Calu3 (cell line): Measurements from ENCODE around the gene FAM9C. TPM values are rescaled to one million over a fixed set of nuclear protein-coding genes. Genes with fewer than 3 reads are reported as not detected.
A peak's percentile ranks its signal among the peaks of the same experiment; 100 is the strongest.

Experiments used
- BruUV-seq: library from RNA; stranded (reverse); fragments of 400-500 nt; replicated peaks from 2 replicates; lab custom pipeline; 2021; lab: Mats Ljungman, UMichigan
- CTCF ChIA-PET: fragments of 300-600 bp; sonication (Branson Sonifier 250); formaldehyde crosslinking; loops from one replicate; lab custom pipeline; 2022; ENCODE audit warnings: antibody characterized with exemption; lab: Charles Lee
- DNase-seq: peaks from one replicate; pipeline ENCODE4 v3.0.0; 2022
- H3K27ac Mint-ChIP-seq: one replicate; pipeline ENCODE4 v1.8.0; 2022; ENCODE audit warnings: mixed read lengths; ENCODE audit not compliant: unreplicated experiment
- H3K27me3 Mint-ChIP-seq: one replicate; pipeline ENCODE4 v1.8.0; 2022; ENCODE audit warnings: mixed read lengths; ENCODE audit not compliant: unreplicated experiment
- H3K36me3 Mint-ChIP-seq: one replicate; pipeline ENCODE4 v1.8.0; 2022; ENCODE audit warnings: mild to moderate bottlenecking, moderate library complexity, mixed read lengths; ENCODE audit not compliant: insufficient read depth, unreplicated experiment
- H3K4me1 Mint-ChIP-seq: one replicate; pipeline ENCODE4 v1.8.0; 2022; ENCODE audit warnings: mild to moderate bottlenecking, low read depth, mixed read lengths; ENCODE audit not compliant: unreplicated experiment
- H3K4me3 Mint-ChIP-seq: one replicate; pipeline ENCODE4 v1.8.0; 2022; ENCODE audit warnings: mild to moderate bottlenecking, low read depth, moderate library complexity, mixed read lengths; ENCODE audit not compliant: unreplicated experiment
- H3K9me3 Mint-ChIP-seq: one replicate; pipeline ENCODE4 v1.8.0; 2022; ENCODE audit warnings: low read depth, mixed read lengths; ENCODE audit not compliant: unreplicated experiment
- intact Hi-C: fragments of 100-400 bp; cut with micrococcal nuclease; formaldehyde crosslinking; loops from one replicate; pipeline ENCODE4 v1.10.0; 2022; ENCODE audit not compliant: unreplicated experiment
- total RNA-seq: library from RNA; stranded (reverse); gene quantifications from 2 replicates; pipeline ENCODE4 v1.2.3, GENCODE V29; 2022
- TF ChIP-seq, protein P1 (sequence below): fragments of 200-600 bp; IDR thresholded peaks from one replicate; pipeline ENCODE4 v1.8.0; 2022; ENCODE audit warnings: antibody characterized with exemption; ENCODE audit not compliant: unreplicated experiment

Gene FAM9C
- total RNA-seq, 1 experiment from 2014 or later, result not detected

DNA sequence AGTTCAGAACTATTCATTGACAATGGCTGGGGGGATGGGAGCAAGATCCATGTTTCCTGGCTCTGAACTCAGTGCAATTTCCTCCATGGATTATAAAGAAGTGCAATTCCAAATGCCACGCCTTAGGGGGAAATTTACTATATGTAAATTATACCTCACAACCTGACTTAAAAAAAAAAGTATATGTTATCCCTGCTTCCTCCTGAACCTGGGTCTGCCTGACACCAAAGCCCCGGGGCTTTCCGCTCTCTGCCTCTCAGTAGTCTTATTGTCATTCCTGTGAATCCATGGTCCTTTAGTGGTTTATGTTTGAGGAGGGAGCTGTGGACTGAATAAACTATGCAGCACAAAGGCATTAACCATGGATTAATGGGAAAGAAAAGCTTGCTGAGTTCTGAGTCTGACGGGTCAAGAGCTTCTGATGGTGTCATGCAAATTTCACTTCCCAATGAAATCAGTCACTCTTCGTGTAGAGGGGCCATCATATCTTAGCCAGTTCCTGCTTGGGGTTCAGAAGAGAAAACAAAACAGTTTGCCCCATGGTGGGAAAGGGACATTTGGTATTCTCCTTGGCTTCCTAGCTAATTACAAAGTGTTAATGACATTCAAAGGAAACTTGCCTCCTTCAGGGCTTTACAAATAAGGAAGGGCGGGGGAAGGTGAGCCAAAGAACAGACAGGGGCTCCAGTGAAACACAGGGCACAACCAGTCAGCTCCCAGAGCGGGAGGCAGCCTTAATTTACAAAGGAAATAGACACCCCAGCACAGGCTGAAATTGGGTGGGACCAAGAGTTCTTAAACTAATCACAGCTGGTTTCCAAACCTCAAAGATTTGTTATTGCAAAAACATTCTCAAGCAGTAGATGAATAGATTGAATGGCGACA lies 14.3 kb downstream of the FAM9C start:
- H3K4me1 Mint-ChIP-seq, result peaks cover 42% of the 10 kb centered on the region
- BruUV-seq, result no TSS peak
- intact Hi-C loops, result loop anchor here (2.0 to 10.0 kb wide), 2 partner anchors 45 to 55 kb away; no protein-coding TSS in a partner anchor
- no peaks in the 10 kb centered on the region for H3K27me3 Mint-ChIP-seq
- H3K27ac Mint-ChIP-seq, result peak overlapping the region; percentile 95
- H3K9me3 Mint-ChIP-seq, result peaks cover 2% of the 10 kb centered on the region
- CTCF ChIA-PET, result no interaction called here
- peaks cover 6% of the 10 kb centered on the region for H3K36me3 Mint-ChIP-seq
- TF ChIP-seq, protein P1, sequence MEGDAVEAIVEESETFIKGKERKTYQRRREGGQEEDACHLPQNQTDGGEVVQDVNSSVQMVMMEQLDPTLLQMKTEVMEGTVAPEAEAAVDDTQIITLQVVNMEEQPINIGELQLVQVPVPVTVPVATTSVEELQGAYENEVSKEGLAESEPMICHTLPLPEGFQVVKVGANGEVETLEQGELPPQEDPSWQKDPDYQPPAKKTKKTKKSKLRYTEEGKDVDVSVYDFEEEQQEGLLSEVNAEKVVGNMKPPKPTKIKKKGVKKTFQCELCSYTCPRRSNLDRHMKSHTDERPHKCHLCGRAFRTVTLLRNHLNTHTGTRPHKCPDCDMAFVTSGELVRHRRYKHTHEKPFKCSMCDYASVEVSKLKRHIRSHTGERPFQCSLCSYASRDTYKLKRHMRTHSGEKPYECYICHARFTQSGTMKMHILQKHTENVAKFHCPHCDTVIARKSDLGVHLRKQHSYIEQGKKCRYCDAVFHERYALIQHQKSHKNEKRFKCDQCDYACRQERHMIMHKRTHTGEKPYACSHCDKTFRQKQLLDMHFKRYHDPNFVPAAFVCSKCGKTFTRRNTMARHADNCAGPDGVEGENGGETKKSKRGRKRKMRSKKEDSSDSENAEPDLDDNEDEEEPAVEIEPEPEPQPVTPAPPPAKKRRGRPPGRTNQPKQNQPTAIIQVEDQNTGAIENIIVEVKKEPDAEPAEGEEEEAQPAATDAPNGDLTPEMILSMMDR, result no peak
- DNase-seq, result peak; percentile 62
- peak overlapping the region; percentile 36 for H3K4me3 Mint-ChIP-seq

DNA sequence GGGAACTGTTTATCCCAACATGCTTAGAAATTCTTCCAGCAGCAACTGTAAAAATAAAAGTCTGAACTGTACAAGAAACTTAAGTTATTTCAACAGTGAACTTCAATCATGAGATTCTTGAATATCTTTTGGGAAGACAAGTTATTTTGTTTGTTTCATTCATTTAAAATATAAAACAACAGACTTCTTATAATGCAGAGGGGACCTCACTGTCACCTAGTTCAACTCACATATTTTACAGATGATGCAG lies 14.9 kb downstream of the FAM9C start:
- Mint-ChIP-seq H3K36me3 (peaks cover 6% of the 10 kb centered on the region), H3K4me1 (peaks cover 47% of the 10 kb centered on the region), H3K27me3 (no peaks in the 10 kb centered on the region), H3K27ac (peak overlapping the region; percentile 95), H3K4me3 (peak overlapping the region; percentile 36), H3K9me3 (peaks cover 5% of the 10 kb centered on the region)
- CTCF ChIA-PET, result no interaction called here
- no peak for DNase-seq
- intact Hi-C loops, result loop anchor here (2.0 to 10.0 kb wide), 2 partner anchors 45 to 55 kb away; no protein-coding TSS in a partner anchor
- no TSS peak for BruUV-seq
- TF ChIP-seq, protein P1, result no peak

DNA sequence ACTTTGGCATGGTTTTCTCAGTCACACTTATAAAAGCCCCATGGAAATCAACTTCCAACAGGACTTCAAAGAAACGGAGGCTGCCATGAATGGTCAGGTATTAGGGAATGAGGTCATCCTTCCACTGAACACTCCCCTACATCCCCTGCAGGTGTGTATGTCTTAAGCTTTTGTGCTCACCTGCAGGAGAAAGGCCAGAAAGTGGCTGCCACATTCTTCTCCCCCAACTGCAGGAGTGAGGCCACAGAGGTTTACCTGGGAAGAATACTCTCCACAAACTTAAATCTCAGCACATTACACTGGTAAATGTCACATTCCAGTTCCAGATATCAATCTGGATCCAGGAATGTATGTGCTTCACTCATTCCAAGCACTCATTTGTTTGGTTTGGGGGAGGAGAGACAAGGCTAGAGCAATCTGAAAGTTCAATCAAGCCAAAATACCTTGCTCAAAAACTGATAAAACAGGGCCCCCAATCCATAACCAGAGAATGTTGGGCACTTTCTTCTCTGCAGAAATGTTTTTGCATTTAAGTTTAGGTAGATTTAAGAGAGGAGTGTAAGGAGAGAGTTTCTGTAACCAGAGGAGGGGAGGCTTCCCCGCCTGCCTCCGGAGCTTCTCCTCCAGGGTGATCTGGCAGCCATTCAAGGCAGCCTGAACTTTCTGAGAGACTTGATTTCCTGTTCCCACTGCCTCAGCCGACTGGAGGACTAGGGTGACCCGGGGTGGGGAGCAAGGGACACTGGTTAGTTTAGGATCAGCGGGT lies 15.4 kb downstream of the FAM9C start:
- CTCF ChIA-PET, result interaction anchor here (1.0 kb wide), 1 partner anchor 22 kb away, joined by 4 read pairs; no protein-coding TSS in a partner anchor
- BruUV-seq, result no TSS peak
- peaks cover 48% of the 10 kb centered on the region for H3K4me1 Mint-ChIP-seq

More for the DNA sequence above, 15.4 kb downstream of the FAM9C start:
- intact Hi-C loops, result loop anchor here (2.0 to 10.0 kb wide), 2 partner anchors 44 to 56 kb away; no protein-coding TSS in a partner anchor
- peak overlapping the region; percentile 36 for H3K4me3 Mint-ChIP-seq
- TF ChIP-seq, protein P1, result no peak
- peak overlapping the region; percentile 95 for H3K27ac Mint-ChIP-seq
- H3K9me3 Mint-ChIP-seq, result peaks cover 5% of the 10 kb centered on the region
- peak; percentile 59 for DNase-seq
- no peaks in the 10 kb centered on the region for H3K27me3 Mint-ChIP-seq
- peaks cover 6% of the 10 kb centered on the region for H3K36me3 Mint-ChIP-seq
